ENCODE results near the gene EEF1G.
"Not testable (repeated sequence)": the region's sequence is repeated elsewhere in the genome, so short reads cannot be mapped to it uniquely, and the experiment has no call there.

EEF1G gene

DNA sequence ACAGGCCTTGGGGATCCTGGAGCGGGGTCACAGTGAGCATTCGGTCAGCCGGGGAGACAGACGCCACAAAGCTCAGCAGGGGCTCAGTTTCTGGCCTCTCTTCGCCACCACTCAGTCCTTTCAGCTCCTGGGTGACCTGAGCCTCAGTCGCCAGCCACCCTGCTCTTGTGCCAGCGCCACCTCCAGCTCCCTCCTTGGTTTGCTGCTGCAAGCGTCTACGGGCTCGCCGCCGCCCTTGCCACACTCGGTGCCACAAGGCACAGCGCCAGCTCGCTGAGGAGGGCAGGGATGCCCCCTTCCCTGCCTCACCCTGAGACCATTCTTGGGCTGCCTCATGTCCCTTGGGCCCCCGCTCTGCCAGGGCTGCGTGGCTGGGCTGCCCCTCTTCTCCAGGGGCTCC is 1.5 kb upstream of the EEF1G start:
- no peak for DNase-seq

DNA sequence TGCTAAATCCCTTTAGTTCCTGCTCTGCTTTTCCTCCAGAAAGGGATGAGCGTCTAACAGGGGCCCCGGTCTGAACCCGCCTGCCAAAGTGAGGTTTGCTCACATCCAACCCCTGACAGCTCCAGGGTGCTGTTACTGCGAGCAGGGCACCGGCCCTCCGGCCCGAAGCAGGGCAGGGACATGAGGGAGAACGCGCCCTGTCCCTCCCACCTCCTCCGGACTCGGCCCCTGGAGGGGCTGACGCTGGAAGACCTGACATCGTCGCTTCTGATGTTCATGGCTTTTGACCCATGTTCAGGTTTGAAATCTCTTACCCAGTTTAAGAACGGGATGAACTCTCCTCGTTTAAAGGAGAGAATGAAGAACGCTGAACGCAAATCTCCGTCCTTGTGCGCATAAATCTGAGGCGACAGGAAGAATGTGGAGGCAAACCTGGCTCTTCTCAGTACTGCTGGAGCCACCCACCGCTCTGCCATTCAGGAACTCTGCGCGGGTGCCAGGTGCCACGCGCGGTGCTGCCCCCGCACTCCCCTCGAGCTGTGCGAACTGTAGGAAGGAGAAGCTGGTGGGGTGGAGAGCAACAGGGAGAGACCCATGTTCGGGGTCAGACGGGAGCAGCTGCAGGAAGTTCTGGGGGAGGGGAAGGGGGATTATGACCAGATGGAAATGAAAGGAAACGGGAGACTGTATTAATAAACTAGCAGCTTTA is 826 bp upstream of the EEF1G start:
- DNase-seq, result no peak

- peak; percentile 32 for DNase-seq
These were observed 592 bp downstream of the EEF1G start for GRCh38 chr11:62573006-62573591.

GRCh38 chr11:62572431-62572830 is 1.3 kb downstream of the EEF1G start:
- DNase-seq, result no peak

GRCh38 chr11:62571493-62571892 is 2.2 kb downstream of the EEF1G start:
- not testable (repeated sequence) for DNase-seq

DNA sequence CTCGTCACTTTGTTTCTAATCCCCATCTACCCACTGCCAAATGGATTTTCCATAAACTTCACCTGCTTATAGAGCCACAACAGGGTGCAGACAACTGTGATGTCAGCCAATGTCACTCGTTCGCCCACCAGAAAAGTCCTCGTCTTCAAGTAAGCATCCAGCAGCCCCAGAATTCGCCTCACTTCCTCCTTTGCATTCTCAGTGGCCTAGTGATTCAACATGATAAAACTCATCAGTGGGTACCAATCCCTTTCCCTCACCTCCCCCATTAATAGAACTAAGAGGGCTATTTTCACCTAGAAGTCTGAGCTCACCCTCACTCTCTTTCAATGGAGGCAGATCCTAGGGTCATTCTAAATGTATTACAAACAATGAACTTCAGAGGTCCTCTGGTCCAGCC is 2.8 kb downstream of the EEF1G start:
- DNase-seq, result not testable (repeated sequence)

GRCh38 chr11:62569611-62570010 is 4.1 kb downstream of the EEF1G start:
- DNase-seq, result no peak

DNA sequence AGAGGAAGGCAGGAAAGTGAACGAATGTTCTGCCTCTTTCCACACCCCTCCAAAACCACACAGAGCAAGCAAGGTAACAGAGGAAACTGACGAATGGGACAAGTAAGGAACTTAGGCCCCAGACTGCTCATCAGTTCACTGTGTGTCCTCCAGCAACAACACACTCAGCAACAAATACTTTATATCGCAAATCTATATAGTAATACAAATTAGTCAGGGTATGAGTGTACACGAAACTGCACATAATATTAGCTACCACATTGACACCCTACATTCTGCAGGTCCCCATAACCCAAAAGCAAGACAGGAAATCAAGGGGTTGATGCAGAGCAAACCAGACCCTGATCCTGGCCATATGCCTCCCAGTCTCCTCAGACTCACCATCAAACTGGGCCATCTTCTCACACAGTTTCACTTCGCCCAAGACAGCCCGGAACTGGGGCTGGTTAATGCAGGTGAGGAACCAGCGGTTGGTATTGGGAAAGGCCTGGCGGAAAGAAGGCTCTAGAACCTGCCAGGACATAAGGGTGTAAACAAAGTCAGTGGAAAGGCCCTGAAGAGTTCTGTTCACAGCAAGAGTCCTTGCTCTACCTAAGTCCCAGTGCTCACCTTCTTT is 6.6 kb downstream of the EEF1G start:
- no peak for DNase-seq

- no peak for DNase-seq
These were observed 7.4 kb downstream of the EEF1G start for GRCh38 chr11:62566247-62566646.

DNA sequence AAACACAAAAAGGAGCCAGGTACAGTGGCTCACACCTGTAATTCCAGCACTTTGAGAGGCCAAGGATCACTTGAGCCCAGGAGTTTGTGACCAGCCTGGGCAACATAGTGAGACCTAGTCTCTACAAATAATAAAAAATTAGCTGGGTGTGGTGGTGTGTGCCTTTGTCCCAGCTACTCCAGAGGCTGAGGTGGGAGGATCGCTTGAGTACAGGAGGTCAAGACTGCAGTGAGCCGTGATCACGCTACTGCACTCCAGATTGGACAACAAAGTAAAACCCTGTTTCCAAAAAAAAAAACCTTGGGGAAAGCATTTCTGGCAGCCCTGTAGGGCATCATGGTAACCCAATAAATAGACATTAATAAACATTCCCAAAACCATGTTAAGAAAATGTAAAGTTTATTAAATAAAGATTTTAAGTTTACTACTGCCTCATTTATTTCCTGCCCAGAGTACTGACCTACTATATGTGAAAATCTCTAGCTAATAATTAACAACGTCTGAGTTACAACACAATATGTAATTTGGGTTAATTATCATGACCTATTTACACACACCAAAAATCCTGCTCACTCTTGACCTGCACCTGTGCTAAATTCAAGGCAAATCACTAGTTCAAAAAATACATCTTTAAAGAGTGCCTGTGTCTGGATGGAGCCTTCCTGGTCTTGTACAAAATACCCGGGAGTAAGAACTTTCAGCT is 8.4 kb downstream of the EEF1G start:
- DNase-seq, result no peak

GRCh38 chr11:62561677-62562230 is 11.9 kb downstream of the EEF1G start:
- not testable (repeated sequence) for DNase-seq

GRCh38 chr11:62560566-62561103 is 13.1 kb downstream of the EEF1G start:
- DNase-seq, result peak; percentile 77

- not testable (repeated sequence) for DNase-seq
These were observed 14.1 kb downstream of the EEF1G start for GRCh38 chr11:62559626-62560025.

DNA sequence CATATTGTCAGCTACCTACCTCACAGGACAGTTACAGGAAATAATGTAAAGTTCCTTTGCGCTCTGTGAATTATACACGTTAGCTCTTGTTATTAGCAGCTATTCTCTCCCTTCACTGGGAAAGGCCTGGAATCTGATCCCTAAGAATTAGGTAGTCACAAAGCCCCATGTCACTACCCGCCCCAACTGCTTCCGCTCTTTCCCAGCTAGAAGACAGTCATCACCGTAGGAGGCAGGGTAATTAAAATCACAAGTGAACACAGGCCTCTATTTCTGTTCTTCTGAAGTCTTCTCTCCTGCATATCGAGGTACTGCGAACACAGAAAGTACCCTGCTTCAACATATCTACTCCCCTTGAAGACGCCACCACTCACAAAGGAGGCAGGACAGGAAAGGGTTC is 14.5 kb downstream of the EEF1G start:
- no peak for DNase-seq

DNA sequence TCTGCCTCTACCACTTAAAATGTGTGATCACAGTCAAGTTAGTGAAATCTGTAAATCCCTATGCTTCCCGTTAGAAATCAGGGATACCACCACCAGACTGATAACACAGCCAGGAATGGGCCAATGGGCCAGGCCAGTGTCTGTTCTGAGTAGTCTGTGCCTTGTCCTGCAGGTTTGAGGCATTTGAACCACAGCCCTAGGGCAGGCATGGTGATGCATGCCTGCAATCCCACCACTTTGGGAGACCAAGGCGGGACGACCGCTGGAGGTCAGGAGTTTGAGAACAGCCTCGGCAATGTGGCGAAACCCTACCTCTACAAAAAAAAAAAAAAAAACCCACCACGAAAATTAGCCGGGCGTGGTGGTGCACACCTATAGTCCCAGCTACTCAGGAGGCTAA is 15.0 kb downstream of the EEF1G start:
- no peak for DNase-seq

- peak; percentile 94 for DNase-seq
These were observed 16.6 kb downstream of the EEF1G start for GRCh38 chr11:62556875-62557631.

- DNase-seq, result peak; percentile 97
These were observed 17.4 kb downstream of the EEF1G start for GRCh38 chr11:62556108-62556874.

- DNase-seq, result peak; percentile 93
These were observed 18.1 kb downstream of the EEF1G start for GRCh38 chr11:62555464-62556107.

DNA sequence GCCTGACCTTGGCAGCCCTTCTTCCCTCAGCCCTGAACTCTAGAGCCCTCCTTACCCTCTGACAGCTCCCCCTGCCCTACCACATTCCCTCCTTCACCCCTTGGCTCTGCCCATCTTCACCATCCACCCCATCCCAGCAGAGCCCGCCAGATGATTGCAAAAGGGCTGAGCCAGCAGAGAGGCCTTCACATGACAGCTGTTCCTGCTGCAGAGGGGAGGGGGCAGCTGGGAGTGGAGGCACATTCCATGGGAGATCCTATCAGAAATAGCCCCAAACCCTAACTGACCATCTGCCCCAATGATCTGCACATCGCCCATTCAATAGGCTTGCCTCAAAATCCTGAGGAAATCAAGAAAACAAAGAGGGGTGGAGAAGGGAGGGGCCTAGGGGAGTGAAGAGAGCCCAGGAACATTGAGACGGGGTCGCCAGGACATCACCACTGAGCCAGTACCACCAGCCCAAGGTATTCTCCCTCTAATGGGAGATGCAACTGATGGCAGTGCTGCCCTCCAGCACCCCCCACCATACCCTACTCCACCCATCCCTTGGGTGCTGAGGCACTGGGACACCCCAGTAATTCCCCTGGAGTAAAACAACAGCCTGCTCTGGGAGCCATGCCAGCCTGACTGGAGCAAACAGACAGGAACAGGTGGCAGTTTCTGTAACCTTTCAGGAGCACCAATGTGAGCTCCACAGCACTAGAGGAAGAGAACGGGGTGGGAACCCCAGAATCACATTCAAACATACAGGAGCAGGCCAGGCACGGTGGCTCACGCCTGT is 19.1 kb downstream of the EEF1G start:
- no peak for DNase-seq

DNA sequence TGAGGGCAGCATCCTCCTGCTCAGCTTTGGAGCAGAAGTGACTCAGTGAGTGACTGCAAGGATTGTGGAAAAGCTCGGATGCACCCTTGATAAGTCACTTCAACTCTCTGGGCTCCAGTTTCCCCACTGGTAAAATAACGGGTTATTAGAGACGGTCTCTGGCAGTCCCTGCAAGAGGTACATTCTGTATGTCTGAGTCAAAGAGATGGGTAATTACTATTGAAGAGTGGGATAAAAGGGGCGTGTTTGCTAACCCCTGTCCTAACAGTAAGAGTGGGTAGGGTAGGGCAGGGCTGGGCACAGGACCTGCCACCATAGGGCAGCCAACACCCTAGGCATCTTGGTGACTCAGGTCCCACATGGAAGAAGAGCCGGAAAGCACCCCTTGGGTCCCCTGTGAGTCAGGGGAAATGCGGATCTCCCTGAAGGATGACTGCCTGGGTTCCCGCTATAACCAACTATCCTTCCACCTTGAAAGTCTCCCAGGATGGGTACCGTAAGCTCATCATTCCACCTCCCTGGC is 19.8 kb downstream of the EEF1G start:
- DNase-seq, result no peak

Data from activated CD4-positive, alpha-beta T cell treated with anti-CD3 and anti-CD28 coated beads, Interleukin-2, amount 50 U/mL, for 16 hours (primary cell).